Panc1 (cell line): ENCODE results near the gene GPR27. TPM values are rescaled to one million over a fixed set of nuclear protein-coding genes. Genes with fewer than 3 reads are reported as not detected.

ENCODE experiments used
- ATAC-seq: fragments of 200-7000 bp; cut with Tn5 transposase; 2 replicates; pipeline ENCODE4 v1.9.1; 2020; ENCODE audit warnings: mild to moderate bottlenecking, moderate library complexity
- BruUV-seq: library from RNA; stranded (reverse); fragments of 400-500 nt; replicated peaks from 2 replicates; lab custom pipeline; 2021; lab: Mats Ljungman, UMichigan
- CTCF ChIA-PET: fragments of 300-600 bp; sonication (Branson Sonifier 250); formaldehyde crosslinking; loops from one replicate; lab custom pipeline; 2022; ENCODE audit warnings: antibody characterized with exemption; lab: Charles Lee
- POLR2A ChIA-PET: fragments of 300-600 bp; sonication (Branson Sonifier 250); formaldehyde crosslinking; loops from one replicate; lab custom pipeline; 2022; ENCODE audit warnings: antibody characterized with exemption; lab: Charles Lee
- DNase-seq: peaks from one replicate; pipeline ENCODE4 v3.0.0-alpha.2; 2010; ENCODE audit warnings: low read depth, low spot score
- H3K27ac ChIP-seq: 2 replicates; pipeline ENCODE4 v1.5.1; 2011; ENCODE audit warnings: mild to moderate bottlenecking, low read length, inconsistent platforms
- H3K27me3 ChIP-seq: fragments of 200-500 bp; sonication (Bioruptor generic); 2 replicates; pipeline ENCODE4 v1.6.0; 2014; ENCODE audit warnings: low read length, inconsistent platforms; ENCODE audit not compliant: control insufficient read depth, insufficient read depth
- H3K36me3 ChIP-seq: fragments of 200-500 bp; sonication (Bioruptor generic); 2 replicates; pipeline ENCODE4 v1.5.1; 2014; ENCODE audit warnings: inconsistent platforms, mild to moderate bottlenecking, low read length, moderate library complexity; ENCODE audit not compliant: control insufficient read depth, insufficient read depth
- H3K4me1 ChIP-seq: 2 replicates; pipeline ENCODE4 v1.5.1; 2011; ENCODE audit warnings: inconsistent platforms, mild to moderate bottlenecking, low read length, moderate library complexity; ENCODE audit not compliant: control insufficient read depth, insufficient read depth
- H3K4me3 ChIP-seq, 2 experiments: 2 replicates each; pipeline ENCODE4 v1.5.1; 2011 to 2012; ENCODE audit warnings: low read depth in 2 of 2, low read length in 2 of 2, mild to moderate bottlenecking in 2 of 2, inconsistent platforms in 1 of 2, moderate library complexity in 1 of 2
- H3K9me3 ChIP-seq: fragments of 200-500 bp; sonication (Bioruptor generic); 2 replicates; pipeline ENCODE4 v1.5.1; 2014; ENCODE audit warnings: low read depth, mild to moderate bottlenecking, inconsistent platforms, low read length, moderate library complexity; ENCODE audit not compliant: control insufficient read depth, insufficient read depth
- CTCF ChIP-seq: fragments of 450-650 bp; IDR thresholded peaks from 2 replicates; pipeline ENCODE4 v1.5.1; 2017; ENCODE audit warnings: mild to moderate bottlenecking
- POLR2AphosphoS5 ChIP-seq: IDR thresholded peaks from 2 replicates; pipeline ENCODE4 v1.6.1; 2012; ENCODE audit warnings: mild to moderate bottlenecking, low read depth, low read length, moderate library complexity
- REST ChIP-seq, 2 experiments: IDR thresholded peaks; 2 replicates each; pipeline ENCODE4 v1.6.1; 2011 to 2012; ENCODE audit warnings: low read depth in 2 of 2, control low read depth in 1 of 2, low read length in 1 of 2, mild to moderate bottlenecking in 1 of 2, moderate library complexity in 1 of 2; ENCODE audit not compliant: insufficient read depth in 1 of 2
- SIN3A ChIP-seq: IDR thresholded peaks from 2 replicates; pipeline ENCODE4 v1.6.1; 2012; ENCODE audit warnings: low read depth, mild to moderate bottlenecking, low read length, moderate library complexity, borderline replicate concordance; ENCODE audit not compliant: insufficient read depth
- TCF7L2 ChIP-seq: IDR thresholded peaks from 2 replicates; pipeline ENCODE4 v1.6.1; 2011; ENCODE audit warnings: mild to moderate bottlenecking, low read depth, low read length, inconsistent platforms
- in situ Hi-C: cut with HindIII; loops from 2 replicates; pipeline ENCODE4 v1.10.0; 2016; ENCODE audit warnings: low sequenced_read_pairs, low pct_unique_long_range_greater_than_20kb
- intact Hi-C: fragments of 100-400 bp; cut with micrococcal nuclease; formaldehyde crosslinking; loops from one replicate; pipeline ENCODE4 v1.10.0; 2022; ENCODE audit not compliant: unreplicated experiment
- total RNA-seq: library from RNA; stranded (reverse); gene quantifications from one replicate; pipeline ENCODE4 v1.2.1, GENCODE V29; 2021; ENCODE audit not compliant: unreplicated experiment

The GPR27 gene
- total RNA-seq, 1 experiment from 2014 or later = 0.15 TPM

GRCh38 chr3:71714595-71714994 lies 39.1 kb upstream of the GPR27 start:
- Histone ChIP-seq H3K27ac (no peak overlapping the region), H3K4me3 (no peak overlapping the region), H3K36me3 (no peaks in the 10 kb centered on the region), H3K9me3 (no peaks in the 10 kb centered on the region), H3K27me3 (no peaks in the 10 kb centered on the region), H3K4me1 (no peaks in the 10 kb centered on the region)
- CTCF ChIA-PET = no interaction called here
- no peak for TF ChIP-seq REST (IDR thresholded peaks at IDR 0.05; ENCODE audit: insufficient read depth in 1 of 2, low read depth in 2 of 2, low read length in 1 of 2)
- TF ChIP-seq CTCF = no peak
- TF ChIP-seq TCF7L2 = no peak
- TF ChIP-seq SIN3A = no peak
- in situ Hi-C loops (no loop called here), intact Hi-C loops (loop anchor here (5.0 kb wide), 1 partner anchor 1108 kb away; no protein-coding TSS in a partner anchor)
- ATAC-seq (no peak), DNase-seq (no peak)
- BruUV-seq = no TSS peak
- POLR2A ChIA-PET = no interaction called here

- no peak for ATAC-seq
These were observed 35.6 kb upstream of the GPR27 start for GRCh38 chr3:71718072-71718471.

More at GRCh38 chr3:71718072-71718471, 35.6 kb upstream of the GPR27 start:
- POLR2A ChIA-PET = no interaction called here
- Histone ChIP-seq H3K4me3 (no peak overlapping the region), H3K27ac (no peak overlapping the region), H3K27me3 (peaks cover 6% of the 10 kb centered on the region), H3K36me3 (no peaks in the 10 kb centered on the region), H3K4me1 (no peaks in the 10 kb centered on the region), H3K9me3 (no peaks in the 10 kb centered on the region)
- intact Hi-C loops = no loop called here
- in situ Hi-C loops = no loop called here
- BruUV-seq = no TSS peak
- CTCF ChIA-PET = no interaction called here
- TF ChIP-seq POLR2AphosphoS5 (no peak), SIN3A (no peak), TCF7L2 (no peak), CTCF (no peak), REST (IDR thresholded peaks at IDR 0.05; ENCODE audit: insufficient read depth in 1 of 2, low read depth in 2 of 2, low read length in 1 of 2) (no peak)
- DNase-seq = no peak
